Stromal cell of bone marrow (primary cell): ENCODE results near the gene FBXO28.
A peak's percentile ranks its signal among the peaks of the same experiment; 100 is the strongest.
"Not testable (repeated sequence)": the region's sequence is repeated elsewhere in the genome, so short reads cannot be mapped to it uniquely, and the experiment has no call there.

ENCODE experiments used
- DNase-seq: peaks from one replicate; pipeline ENCODE4 v3.0.0-alpha.2; 2012; ENCODE audit warnings: low read depth

The FBXO28 gene

GRCh38 chr1:224113918-224114786, at the start of gene FBXO28:
FBXO28 (plus strand) TSS chr1:224114111; CDS start chr1:224114130, 19 bp downstream.
- peak; percentile 91 for DNase-seq

- DNase-seq: no peak
Observed at GRCh38 chr1:224064150-224064549, 49.8 kb upstream of the FBXO28 start.

- DNase-seq: no peak
Observed at GRCh38 chr1:224065455-224065854, 48.5 kb upstream of the FBXO28 start.

GRCh38 chr1:224067207-224067606, 46.7 kb upstream of the FBXO28 start:
- no peak for DNase-seq

- peak; percentile 73 for DNase-seq
Observed at GRCh38 chr1:224067621-224068457, 46.1 kb upstream of the FBXO28 start.

- DNase-seq: no peak
Observed at GRCh38 chr1:224068458-224069072, 45.3 kb upstream of the FBXO28 start.

GRCh38 chr1:224069138-224069537, 44.8 kb upstream of the FBXO28 start:
- DNase-seq: no peak

- no peak for DNase-seq
Observed at GRCh38 chr1:224070521-224070920, 43.4 kb upstream of the FBXO28 start.

- DNase-seq: no peak
Observed at GRCh38 chr1:224076407-224076806, 37.5 kb upstream of the FBXO28 start.

GRCh38 chr1:224079644-224080043, 34.3 kb upstream of the FBXO28 start:
- DNase-seq: not testable (repeated sequence)

- peak; percentile 16 for DNase-seq
Observed at GRCh38 chr1:224080115-224080774, 33.7 kb upstream of the FBXO28 start.

GRCh38 chr1:224081604-224082003, 32.3 kb upstream of the FBXO28 start:
- no peak for DNase-seq

GRCh38 chr1:224082146-224082545, 31.8 kb upstream of the FBXO28 start:
- DNase-seq: no peak

- no peak for DNase-seq
Observed at GRCh38 chr1:224084867-224085266, 29.0 kb upstream of the FBXO28 start.

- DNase-seq: no peak
Observed at GRCh38 chr1:224085421-224086108, 28.3 kb upstream of the FBXO28 start.

- DNase-seq: no peak
Observed at GRCh38 chr1:224087286-224087794, 26.6 kb upstream of the FBXO28 start.

GRCh38 chr1:224089583-224089982, 24.3 kb upstream of the FBXO28 start:
- no peak for DNase-seq

- DNase-seq: no peak
Observed at GRCh38 chr1:224090116-224090515, 23.8 kb upstream of the FBXO28 start.

- DNase-seq: no peak
Observed at GRCh38 chr1:224092111-224092510, 21.8 kb upstream of the FBXO28 start.

- DNase-seq: no peak
Observed at GRCh38 chr1:224092601-224093000, 21.3 kb upstream of the FBXO28 start.

GRCh38 chr1:224095339-224095738, 18.6 kb upstream of the FBXO28 start:
- no peak for DNase-seq
